Daoy (cell line): ENCODE data around the gene CCSER2. TPM values are rescaled to one million over a fixed set of nuclear protein-coding genes. Genes with fewer than 3 reads are reported as not detected.
A peak's percentile ranks its signal among the peaks of the same experiment; 100 is the strongest.
"Not testable (repeated sequence)": the region's sequence is repeated elsewhere in the genome, so short reads cannot be mapped to it uniquely, and the experiment has no call there.

ENCODE experiments used
- DNase-seq: peaks from one replicate; pipeline ENCODE4 v3.0.0-alpha.2; 2015; ENCODE audit warnings: low read depth
- total RNA-seq: library from RNA; depleted of rRNA; stranded (reverse); fragments of >200 nt; shearing (Covaris generic); gene quantifications from 2 replicates; pipeline ENCODE4 v1.2.3, GENCODE V29; 2014

Gene CCSER2
- total RNA-seq, 1 experiment from 2014 or later, result 11.5 TPM

GRCh38 chr10:84519235-84519634 is 190.8 kb downstream of the CCSER2 start:
- no peak for DNase-seq

GRCh38 chr10:84521013-84521412 is 192.6 kb downstream of the CCSER2 start:
- no peak for DNase-seq

GRCh38 chr10:84521468-84521867 is 193.1 kb downstream of the CCSER2 start:
- no peak for DNase-seq

GRCh38 chr10:84522612-84523462 is 194.4 kb downstream of the CCSER2 start:
- DNase-seq, result no peak

- peak; percentile 18 for DNase-seq
Observed at GRCh38 chr10:84523526-84523925, 195.1 kb downstream of the CCSER2 start.

GRCh38 chr10:84524435-84524834 is 196.0 kb downstream of the CCSER2 start:
- no peak for DNase-seq

GRCh38 chr10:84525120-84525806 is 196.9 kb downstream of the CCSER2 start:
- no peak for DNase-seq

GRCh38 chr10:84525807-84526182 is 197.4 kb downstream of the CCSER2 start:
- not testable (repeated sequence) for DNase-seq

- DNase-seq, result not testable (repeated sequence)
Observed at GRCh38 chr10:84527386-84527785, 199.0 kb downstream of the CCSER2 start.

- not testable (repeated sequence) for DNase-seq
Observed at GRCh38 chr10:84528526-84528925, 200.1 kb downstream of the CCSER2 start.

GRCh38 chr10:84530724-84531325 is 202.4 kb downstream of the CCSER2 start:
- no peak for DNase-seq

GRCh38 chr10:84531396-84531795 is 203.0 kb downstream of the CCSER2 start:
- DNase-seq, result no peak

GRCh38 chr10:84534168-84534567 is 205.8 kb downstream of the CCSER2 start:
- no peak for DNase-seq

GRCh38 chr10:84537447-84537931 is 209.1 kb downstream of the CCSER2 start:
- DNase-seq, result peak; percentile 48

GRCh38 chr10:84538036-84538435 is 209.6 kb downstream of the CCSER2 start:
- no peak for DNase-seq

GRCh38 chr10:84539216-84539615 is 210.8 kb downstream of the CCSER2 start:
- no peak for DNase-seq

- peak; percentile 75 for DNase-seq
Observed at GRCh38 chr10:84540022-84540616, 211.7 kb downstream of the CCSER2 start.

- DNase-seq, result peak; percentile 76
Observed at GRCh38 chr10:84540617-84541288, 212.4 kb downstream of the CCSER2 start.

- DNase-seq, result no peak
Observed at GRCh38 chr10:84541289-84541637, 212.9 kb downstream of the CCSER2 start.

GRCh38 chr10:84542522-84543490 is 214.4 kb downstream of the CCSER2 start:
- DNase-seq, result no peak
